ENCODE measurements around the gene CD177.
"Not testable (repeated sequence)": the region's sequence is repeated elsewhere in the genome, so short reads cannot be mapped to it uniquely, and the experiment has no call there.

CD177 gene

DNA sequence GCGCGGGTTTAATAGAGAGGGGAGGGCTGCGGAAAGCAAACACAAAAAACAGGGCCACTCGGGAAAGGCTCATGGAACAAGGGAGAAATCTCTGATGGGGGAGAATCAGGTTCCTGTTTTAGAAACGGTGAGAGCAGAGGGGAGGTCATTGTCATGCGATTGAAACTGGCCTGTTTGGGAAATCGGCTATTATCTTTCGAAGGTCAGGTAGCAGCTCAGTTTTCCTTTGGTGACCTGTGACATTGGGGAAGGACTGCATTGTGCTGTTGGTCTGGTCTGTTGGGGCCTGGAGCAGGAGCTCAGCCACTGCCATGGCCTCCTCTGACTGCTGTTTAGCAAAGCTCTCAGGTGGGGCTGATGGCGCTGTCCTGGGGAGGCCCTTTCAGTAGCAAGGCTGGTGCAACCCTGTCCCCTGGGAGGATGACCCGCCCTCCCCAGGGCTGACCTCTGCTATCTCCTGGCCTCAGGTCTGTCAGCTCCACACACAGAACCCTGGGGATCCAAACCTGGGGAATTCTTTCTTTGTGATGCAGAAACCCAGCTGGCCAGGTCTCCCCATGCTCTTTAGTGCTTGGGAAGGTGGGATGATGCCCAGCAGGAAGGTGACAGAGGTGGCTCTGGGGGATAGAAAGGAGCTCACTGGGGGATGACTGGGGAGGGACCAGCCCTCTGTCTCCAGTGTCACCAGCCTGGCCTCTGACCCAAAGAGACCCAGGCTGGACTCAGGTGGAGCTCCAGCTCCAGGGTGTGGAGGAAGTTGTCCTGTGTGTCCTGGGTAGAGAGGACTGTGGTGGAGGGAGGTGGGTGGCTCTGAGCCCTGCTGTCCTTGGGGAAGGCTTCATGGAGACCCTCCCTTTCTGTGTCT, 21.2 kb upstream of the CD177 start:
- no peaks in the 10 kb centered on the region for H3K4me1 ChIP-seq (ENCODE audit: control insufficient read depth, insufficient read depth, low read length, poor library complexity, severe bottlenecking)
- H3K36me3 ChIP-seq (ENCODE audit: control insufficient read depth, insufficient read depth, low read length): no peaks in the 10 kb centered on the region
- H3K4me3 ChIP-seq (ENCODE audit: insufficient read depth, low read depth, low read length, poor library complexity, severe bottlenecking): no peak overlapping the region
- DNase-seq: no peak
- no peaks in the 10 kb centered on the region for H3K27me3 ChIP-seq (replicated peaks; ENCODE audit: control insufficient read depth, insufficient read depth, low read length, poor library complexity, severe bottlenecking)
- no peak overlapping the region for H3K27ac ChIP-seq (ENCODE audit: insufficient read depth, low read length, poor library complexity, severe bottlenecking)
- no peaks in the 10 kb centered on the region for H3K9me3 ChIP-seq (ENCODE audit: control insufficient read depth, low read length)

DNA sequence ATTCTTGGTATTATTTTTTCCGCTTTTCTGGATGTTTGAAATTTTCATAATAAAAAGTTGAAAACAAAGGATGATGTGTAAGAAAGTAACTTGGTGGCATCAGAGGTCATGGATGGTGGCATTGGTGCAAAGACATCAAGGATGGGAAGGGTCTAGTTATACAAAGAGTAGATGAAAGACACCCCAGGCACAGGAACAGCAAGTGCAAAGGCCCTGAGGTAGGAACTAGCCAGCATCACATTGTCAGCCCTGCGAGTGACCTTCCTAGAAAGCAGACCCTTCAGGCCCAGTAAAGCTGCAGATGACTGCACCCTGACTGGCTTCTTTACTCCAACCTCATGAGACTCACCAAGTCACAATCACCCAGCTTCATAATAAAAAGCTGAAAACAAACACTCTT, 17.0 kb upstream of the CD177 start:
- DNase-seq; H3K27ac ChIP-seq (ENCODE audit: insufficient read depth, low read length, poor library complexity, severe bottlenecking); H3K9me3 ChIP-seq (ENCODE audit: control insufficient read depth, low read length); H3K4me3 ChIP-seq (ENCODE audit: insufficient read depth, low read depth, low read length, poor library complexity, severe bottlenecking); H3K36me3 ChIP-seq (ENCODE audit: control insufficient read depth, insufficient read depth, low read length); H3K27me3 ChIP-seq (replicated peaks; ENCODE audit: control insufficient read depth, insufficient read depth, low read length, poor library complexity, severe bottlenecking); H3K4me1 ChIP-seq (ENCODE audit: control insufficient read depth, insufficient read depth, low read length, poor library complexity, severe bottlenecking): not testable (repeated sequence)

DNA sequence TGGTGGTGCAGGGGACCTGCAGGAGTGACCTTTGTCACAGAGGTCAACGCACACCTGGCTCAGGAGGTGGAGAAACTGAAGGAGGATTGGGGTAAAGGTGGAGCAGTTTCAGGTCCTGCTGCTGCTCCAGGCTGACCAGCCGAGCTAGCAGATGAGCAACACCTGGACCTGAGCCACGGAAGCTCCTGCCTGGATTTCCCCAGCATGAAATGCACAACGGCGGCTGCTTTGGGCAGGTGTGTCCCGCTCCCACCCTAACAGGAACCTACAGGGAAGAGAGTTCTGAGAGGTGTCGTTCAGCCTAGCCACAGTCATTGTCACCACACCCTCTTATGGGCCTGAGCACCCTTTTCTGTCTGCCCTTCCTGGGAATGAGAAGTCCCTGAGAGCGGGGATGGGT, 15.7 kb upstream of the CD177 start:
- H3K27me3 ChIP-seq (replicated peaks; ENCODE audit: control insufficient read depth, insufficient read depth, low read length, poor library complexity, severe bottlenecking): no peaks in the 10 kb centered on the region
- H3K27ac ChIP-seq (ENCODE audit: insufficient read depth, low read length, poor library complexity, severe bottlenecking): no peak overlapping the region
- no peak overlapping the region for H3K4me3 ChIP-seq (ENCODE audit: insufficient read depth, low read depth, low read length, poor library complexity, severe bottlenecking)
- H3K9me3 ChIP-seq (ENCODE audit: control insufficient read depth, low read length): no peaks in the 10 kb centered on the region
- no peaks in the 10 kb centered on the region for H3K4me1 ChIP-seq (ENCODE audit: control insufficient read depth, insufficient read depth, low read length, poor library complexity, severe bottlenecking)
- no peaks in the 10 kb centered on the region for H3K36me3 ChIP-seq (ENCODE audit: control insufficient read depth, insufficient read depth, low read length)
- DNase-seq: no peak

DNA sequence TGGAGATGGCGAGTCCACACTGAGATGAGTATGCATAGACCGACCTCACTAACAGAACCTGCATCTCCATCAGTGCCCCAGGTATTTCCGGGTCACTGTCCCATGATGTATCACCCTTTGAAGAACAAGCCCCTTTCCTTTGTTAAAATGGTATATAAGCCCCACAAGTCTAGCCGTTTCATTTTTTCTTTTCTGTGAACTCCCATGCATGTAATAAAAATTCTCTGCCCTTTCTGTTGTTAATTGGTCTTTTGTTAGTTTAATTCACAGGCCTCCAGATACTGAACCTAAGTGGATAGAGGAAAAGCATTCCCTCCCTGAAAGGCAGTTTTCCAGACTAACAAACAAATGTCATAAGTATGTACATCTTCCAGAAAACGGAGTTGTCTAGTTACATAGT, 15.0 kb upstream of the CD177 start:
- Histone ChIP-seq H3K9me3 (ENCODE audit: control insufficient read depth, low read length) (no peaks in the 10 kb centered on the region), H3K27ac (ENCODE audit: insufficient read depth, low read length, poor library complexity, severe bottlenecking) (no peak overlapping the region), H3K27me3 (replicated peaks; ENCODE audit: control insufficient read depth, insufficient read depth, low read length, poor library complexity, severe bottlenecking) (no peaks in the 10 kb centered on the region), H3K4me1 (ENCODE audit: control insufficient read depth, insufficient read depth, low read length, poor library complexity, severe bottlenecking) (no peaks in the 10 kb centered on the region), H3K4me3 (ENCODE audit: insufficient read depth, low read depth, low read length, poor library complexity, severe bottlenecking) (no peak overlapping the region), H3K36me3 (ENCODE audit: control insufficient read depth, insufficient read depth, low read length) (no peaks in the 10 kb centered on the region)
- no peak for DNase-seq

DNA sequence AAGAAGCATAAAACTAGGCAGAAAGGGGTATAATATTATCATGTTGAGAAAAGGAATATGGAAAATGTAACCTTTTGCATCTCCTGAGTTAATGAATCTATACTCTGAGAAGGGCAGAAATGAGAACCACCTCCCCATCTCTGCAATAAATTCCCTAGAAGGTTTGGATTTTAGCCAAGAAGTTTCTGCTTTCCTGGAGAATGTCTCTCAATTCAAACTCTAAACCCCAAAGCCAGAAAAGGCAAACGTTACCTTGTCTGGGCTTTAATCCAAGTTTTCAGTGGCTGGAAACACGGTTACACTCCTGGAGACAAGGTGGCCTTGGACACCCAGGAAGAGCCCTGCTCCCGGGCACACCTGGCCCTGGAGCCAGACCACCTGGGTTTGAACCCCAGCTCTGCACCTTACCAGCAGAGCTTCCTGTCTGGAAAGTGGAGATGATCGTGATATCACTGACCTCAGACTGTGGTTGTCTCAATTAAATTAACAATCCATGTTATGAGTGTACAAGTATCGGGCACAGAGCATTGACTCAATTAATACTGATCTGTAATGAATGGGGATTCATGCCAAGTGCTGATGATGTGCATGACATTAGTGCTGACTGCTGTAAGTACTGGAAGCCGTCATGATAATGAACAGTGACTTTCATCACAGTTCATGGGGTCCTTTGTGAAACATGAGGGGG, 14.1 kb upstream of the CD177 start:
- H3K27ac ChIP-seq (ENCODE audit: insufficient read depth, low read length, poor library complexity, severe bottlenecking); H3K4me1 ChIP-seq (ENCODE audit: control insufficient read depth, insufficient read depth, low read length, poor library complexity, severe bottlenecking); DNase-seq; H3K27me3 ChIP-seq (replicated peaks; ENCODE audit: control insufficient read depth, insufficient read depth, low read length, poor library complexity, severe bottlenecking); H3K36me3 ChIP-seq (ENCODE audit: control insufficient read depth, insufficient read depth, low read length); H3K4me3 ChIP-seq (ENCODE audit: insufficient read depth, low read depth, low read length, poor library complexity, severe bottlenecking); H3K9me3 ChIP-seq (ENCODE audit: control insufficient read depth, low read length): not testable (repeated sequence)

DNA sequence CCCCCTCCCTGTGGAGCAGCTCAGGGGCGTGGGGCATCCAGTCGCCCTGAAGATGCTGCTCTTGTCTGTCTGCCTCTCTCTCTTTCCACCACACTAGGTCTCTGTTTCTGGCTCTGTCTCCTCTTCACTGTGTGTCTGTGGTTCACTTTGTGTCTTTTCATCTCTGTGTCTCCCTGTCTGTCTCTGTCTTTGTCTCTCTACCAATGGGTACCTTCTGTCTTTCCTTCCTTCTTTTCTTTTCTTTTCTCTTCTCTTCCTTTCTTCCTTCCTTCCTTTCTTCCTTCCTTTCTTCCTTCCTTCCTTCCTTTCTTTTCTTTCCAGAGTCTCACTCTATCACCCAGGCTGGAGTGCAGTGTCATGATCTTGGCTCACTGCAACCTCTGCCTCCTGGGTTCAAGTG, 13.4 kb upstream of the CD177 start:
- not testable (repeated sequence) for H3K36me3 ChIP-seq (ENCODE audit: control insufficient read depth, insufficient read depth, low read length); DNase-seq; H3K4me3 ChIP-seq (ENCODE audit: insufficient read depth, low read depth, low read length, poor library complexity, severe bottlenecking); H3K9me3 ChIP-seq (ENCODE audit: control insufficient read depth, low read length); H3K27me3 ChIP-seq (replicated peaks; ENCODE audit: control insufficient read depth, insufficient read depth, low read length, poor library complexity, severe bottlenecking); H3K27ac ChIP-seq (ENCODE audit: insufficient read depth, low read length, poor library complexity, severe bottlenecking); H3K4me1 ChIP-seq (ENCODE audit: control insufficient read depth, insufficient read depth, low read length, poor library complexity, severe bottlenecking)

DNA sequence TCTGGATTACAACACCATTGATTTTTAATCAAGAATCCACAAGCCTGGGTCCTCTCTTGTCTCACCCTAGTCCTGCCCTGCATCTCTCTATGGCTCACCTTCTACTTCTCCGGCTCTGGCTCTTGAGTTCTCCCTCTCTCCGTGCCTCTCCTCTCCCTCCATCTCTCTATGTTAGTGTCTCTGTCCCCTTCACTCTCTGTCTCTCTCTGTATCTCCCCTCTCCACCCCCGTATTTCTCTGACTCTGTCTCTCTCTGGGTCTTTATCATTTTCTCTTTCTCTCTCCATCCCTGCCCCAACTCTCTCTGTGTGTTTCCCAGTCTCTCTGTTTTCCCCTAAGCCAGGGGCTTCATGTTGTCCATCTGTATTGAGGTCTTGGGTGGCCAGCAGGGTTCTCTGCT, 12.4 kb upstream of the CD177 start:
- not testable (repeated sequence) for DNase-seq; H3K4me1 ChIP-seq (ENCODE audit: control insufficient read depth, insufficient read depth, low read length, poor library complexity, severe bottlenecking); H3K27ac ChIP-seq (ENCODE audit: insufficient read depth, low read length, poor library complexity, severe bottlenecking); H3K36me3 ChIP-seq (ENCODE audit: control insufficient read depth, insufficient read depth, low read length); H3K4me3 ChIP-seq (ENCODE audit: insufficient read depth, low read depth, low read length, poor library complexity, severe bottlenecking); H3K27me3 ChIP-seq (replicated peaks; ENCODE audit: control insufficient read depth, insufficient read depth, low read length, poor library complexity, severe bottlenecking); H3K9me3 ChIP-seq (ENCODE audit: control insufficient read depth, low read length)

DNA sequence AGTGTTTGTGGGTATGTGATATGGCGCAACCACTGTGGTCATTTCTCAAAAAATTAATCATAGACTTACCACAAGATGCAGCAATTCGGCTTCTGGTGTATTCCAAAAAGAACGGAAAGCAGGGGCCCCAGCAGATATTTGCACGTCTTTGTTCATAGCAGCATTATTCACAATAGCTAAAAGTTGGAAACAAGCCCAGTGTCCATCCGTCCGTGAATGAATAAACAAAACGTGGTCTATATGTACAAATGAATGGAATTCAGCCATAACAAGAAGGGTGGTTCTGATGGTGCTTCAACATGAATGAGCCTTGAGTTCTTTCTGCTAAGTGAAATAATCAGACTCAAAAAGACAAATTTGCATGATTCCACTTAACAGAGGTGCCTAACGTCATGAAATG, 11.4 kb upstream of the CD177 start:
- H3K27me3 ChIP-seq (replicated peaks; ENCODE audit: control insufficient read depth, insufficient read depth, low read length, poor library complexity, severe bottlenecking); H3K36me3 ChIP-seq (ENCODE audit: control insufficient read depth, insufficient read depth, low read length); H3K9me3 ChIP-seq (ENCODE audit: control insufficient read depth, low read length); H3K4me1 ChIP-seq (ENCODE audit: control insufficient read depth, insufficient read depth, low read length, poor library complexity, severe bottlenecking); H3K4me3 ChIP-seq (ENCODE audit: insufficient read depth, low read depth, low read length, poor library complexity, severe bottlenecking); H3K27ac ChIP-seq (ENCODE audit: insufficient read depth, low read length, poor library complexity, severe bottlenecking); DNase-seq: not testable (repeated sequence)

DNA sequence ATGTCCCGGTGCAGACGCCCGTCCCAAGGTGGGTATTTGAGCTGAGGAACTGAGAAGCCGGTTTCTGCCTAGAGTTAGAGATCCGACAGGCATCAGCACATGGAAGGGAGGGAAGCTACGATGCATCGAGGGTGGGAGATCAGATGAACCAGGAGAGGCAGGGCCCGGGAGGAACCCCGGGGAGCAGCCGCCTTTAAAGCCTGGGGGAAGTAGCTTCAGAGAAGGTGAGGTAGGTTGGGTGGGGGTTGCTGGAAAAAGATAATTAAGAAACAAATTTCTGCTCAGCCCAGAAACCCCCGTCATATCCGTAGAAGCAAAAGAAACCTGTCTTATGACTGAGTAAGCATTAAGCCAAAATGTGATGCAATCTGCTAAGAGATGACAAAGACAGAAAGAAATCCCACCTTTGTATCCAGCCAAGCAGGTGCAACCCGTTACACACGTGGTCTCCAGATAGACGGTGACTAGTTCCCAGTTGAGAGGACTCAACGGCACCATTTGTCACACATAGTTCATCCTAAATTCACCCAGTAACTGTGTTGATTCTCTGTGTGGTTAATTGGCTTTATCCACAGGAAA, 9.1 kb upstream of the CD177 start:
- not testable (repeated sequence) for H3K36me3 ChIP-seq (ENCODE audit: control insufficient read depth, insufficient read depth, low read length); H3K27ac ChIP-seq (ENCODE audit: insufficient read depth, low read length, poor library complexity, severe bottlenecking); H3K9me3 ChIP-seq (ENCODE audit: control insufficient read depth, low read length); DNase-seq; H3K4me1 ChIP-seq (ENCODE audit: control insufficient read depth, insufficient read depth, low read length, poor library complexity, severe bottlenecking); H3K27me3 ChIP-seq (replicated peaks; ENCODE audit: control insufficient read depth, insufficient read depth, low read length, poor library complexity, severe bottlenecking); H3K4me3 ChIP-seq (ENCODE audit: insufficient read depth, low read depth, low read length, poor library complexity, severe bottlenecking)

DNA sequence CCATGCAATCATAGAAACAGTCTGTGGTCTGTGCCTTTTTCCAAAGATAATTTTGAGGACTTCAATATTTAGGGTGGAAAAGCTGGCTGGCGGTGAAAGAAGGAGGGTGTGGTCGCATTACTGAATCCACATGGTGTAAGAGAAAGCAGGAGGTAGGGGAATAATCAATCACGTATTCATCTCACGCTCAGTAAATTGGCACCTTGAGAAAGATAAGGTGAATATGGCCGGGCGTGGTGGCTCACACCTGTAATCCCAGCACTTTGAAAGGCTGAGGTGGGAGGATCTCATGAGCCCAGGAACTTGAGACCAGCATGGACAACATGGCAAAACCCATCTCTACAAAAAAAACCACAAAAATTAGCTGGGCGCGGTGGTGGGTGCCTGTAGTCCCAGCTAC, 3.7 kb upstream of the CD177 start:
- not testable (repeated sequence) for H3K4me1 ChIP-seq (ENCODE audit: control insufficient read depth, insufficient read depth, low read length, poor library complexity, severe bottlenecking); H3K9me3 ChIP-seq (ENCODE audit: control insufficient read depth, low read length); H3K27me3 ChIP-seq (replicated peaks; ENCODE audit: control insufficient read depth, insufficient read depth, low read length, poor library complexity, severe bottlenecking); H3K4me3 ChIP-seq (ENCODE audit: insufficient read depth, low read depth, low read length, poor library complexity, severe bottlenecking); DNase-seq; H3K36me3 ChIP-seq (ENCODE audit: control insufficient read depth, insufficient read depth, low read length); H3K27ac ChIP-seq (ENCODE audit: insufficient read depth, low read length, poor library complexity, severe bottlenecking)

Data from effector memory CD4-positive, alpha-beta T cell (primary cell).